HepG2 (cell line): ENCODE measurements around the gene KCNMA1. TPM values are rescaled to one million over a fixed set of nuclear protein-coding genes. Genes with fewer than 3 reads are reported as not detected.

Source experiments
- ATAC-seq: fragments of 200-7000 bp; cut with Tn5 transposase; 3 replicates; pipeline ENCODE4 v1.9.1; 2020; ENCODE audit warnings: mild to moderate bottlenecking, moderate library complexity
- BruUV-seq: library from RNA; stranded (reverse); fragments of 400-500 nt; replicated peaks from 2 replicates; lab custom pipeline; 2021; lab: Mats Ljungman, UMichigan
- CTCF ChIA-PET: fragments of 300-600 bp; formaldehyde crosslinking; extraction: SDS; loops from one replicate; lab custom pipeline; 2021; ENCODE audit warnings: low total read pairs, inconsistent platforms, low intra/inter-chr PET ratio; lab: Yijun Ruan, JAX
- POLR2A ChIA-PET: fragments of 350-600 bp; sonication (Branson Sonifier 250); formaldehyde crosslinking; loops from one replicate; lab custom pipeline; 2020; ENCODE audit warnings: antibody characterized with exemption, inconsistent platforms; lab: Yijun Ruan, JAX
- DNase-seq: peaks from one replicate; pipeline ENCODE4 v3.0.0-alpha.2; 2015; ENCODE audit warnings: low spot score
- FAIRE-seq: peaks from 3 replicates; lab custom pipeline; 2011; peaks lifted over from hg19 to GRCh38; lab: Jason Lieb, UNC
- H2AFZ ChIP-seq: one replicate; pipeline ENCODE4 v1.6.1; 2011; ENCODE audit warnings: low read length, inconsistent platforms
- H3K27ac ChIP-seq: fragments of 300-600 bp; 3 replicates; pipeline ENCODE4 v1.8.0; 2011; ENCODE audit warnings: mixed run types, mild to moderate bottlenecking, mixed read lengths, low read length, inconsistent platforms; ENCODE audit not compliant: insufficient read depth; ENCODE audit errors: extremely low read length
- H3K27me3 ChIP-seq, 2 experiments: fragments of 200-600 bp in 1 of 2; 2 replicates in 1 of 2; 3 replicates in 1 of 2; pipeline versions ENCODE4 v1.6.0 to v1.8.0; 2011; ENCODE audit warnings: low read length in 2 of 2, mild to moderate bottlenecking in 2 of 2, moderate library complexity in 2 of 2, inconsistent platforms in 1 of 2; ENCODE audit not compliant: insufficient read depth in 2 of 2, control insufficient read depth in 1 of 2
- H3K36me3 ChIP-seq, 2 experiments: fragments of 200-600 bp in 1 of 2; replicated peaks in 1 of 2; 2 replicates in 1 of 2; 3 replicates in 1 of 2; pipeline versions ENCODE4 v1.5.1 to v1.8.0; 2011; ENCODE audit warnings: low read length in 2 of 2, inconsistent platforms in 1 of 2; ENCODE audit not compliant: insufficient read depth in 2 of 2, control insufficient read depth in 1 of 2
- H3K4me1 ChIP-seq: 2 replicates; pipeline ENCODE4 v1.5.1; 2012; ENCODE audit warnings: low read length, inconsistent platforms; ENCODE audit not compliant: insufficient read depth
- H3K4me2 ChIP-seq: 2 replicates; pipeline ENCODE4 v1.6.0; 2011; ENCODE audit warnings: low read depth, low read length, inconsistent platforms
- H3K4me3 ChIP-seq, 3 experiments: fragments of 200-600 bp in 1 of 3; sonication (generic), shearing (Covaris generic) in 1 of 3; replicated peaks in 1 of 3; 2 replicates each; pipeline ENCODE4 v1.5.1; 2011 to 2016; ENCODE audit warnings: low read length in 3 of 3, inconsistent platforms in 2 of 3, low read depth in 2 of 3, mild to moderate bottlenecking in 2 of 3, control low read depth in 1 of 3, mixed read lengths in 1 of 3; ENCODE audit not compliant: insufficient read depth in 1 of 3
- H3K79me2 ChIP-seq: one replicate; pipeline ENCODE4 v1.6.1; 2011; ENCODE audit warnings: low read length, inconsistent platforms; ENCODE audit not compliant: insufficient read depth
- H3K9ac ChIP-seq: 2 replicates; pipeline ENCODE4 v1.6.0; 2011; ENCODE audit warnings: mild to moderate bottlenecking, low read depth, low read length, inconsistent platforms; ENCODE audit not compliant: insufficient read depth
- H3K9me3 ChIP-seq: 2 replicates; pipeline ENCODE4 v1.5.1; 2012; ENCODE audit warnings: mild to moderate bottlenecking, low read length
- H4K20me1 ChIP-seq: 2 replicates; pipeline ENCODE4 v1.6.0; 2011; ENCODE audit warnings: inconsistent platforms, mild to moderate bottlenecking, low read length, moderate library complexity; ENCODE audit not compliant: insufficient read depth
- ESRRA ChIP-seq: sonication (generic); formaldehyde crosslinking; IDR thresholded peaks from 2 replicates; pipeline ENCODE4 v1.5.1; 2020; ENCODE audit warnings: mild to moderate bottlenecking, low read depth, missing genetic modification reagents
- FOXM1 ChIP-seq: sonication (generic); formaldehyde crosslinking; IDR thresholded peaks from 2 replicates; pipeline ENCODE4 v1.5.0; 2020; ENCODE audit warnings: missing genetic modification reagents
- MIER2 ChIP-seq: IDR thresholded peaks from 2 replicates; pipeline ENCODE4 v1.6.1; 2016; ENCODE audit warnings: missing biosample characterization, missing genetic modification reagents
- YEATS2 ChIP-seq: sonication (generic); formaldehyde crosslinking; IDR thresholded peaks from 2 replicates; pipeline ENCODE4 v1.4.0; 2020; ENCODE audit warnings: missing genetic modification reagents, borderline replicate concordance
- ZNF615 ChIP-seq: sonication (generic); formaldehyde crosslinking; IDR thresholded peaks from 2 replicates; pipeline ENCODE4 v1.5.0; 2020; ENCODE audit warnings: mild to moderate bottlenecking, missing genetic modification reagents, borderline replicate concordance
- WGBS: methylation state at CpG from one replicate; pipeline ENCODE4 v1.1.6; 2017; ENCODE audit warnings: low lambda C conversion rate; 5-methylcytosine and 5-hydroxymethylcytosine counted together
- in situ Hi-C: cut with HindIII; loops from 2 replicates; pipeline ENCODE4 v1.10.0; 2017; ENCODE audit warnings: low pct_unique_long_range_greater_than_20kb; ENCODE audit not compliant: extremely low pct_ligation_motif_present
- intact Hi-C: fragments of 100-400 bp; cut with micrococcal nuclease; formaldehyde crosslinking; loops from one replicate; pipeline ENCODE4 v1.10.0; 2022; ENCODE audit not compliant: unreplicated experiment
- polyA plus RNA-seq, 8 experiments: library from polyadenylated mRNA; depleted of rRNA in 3 of 8; stranded (reverse) in 7 of 8; unstranded in 1 of 8; fragments of >200 nt; fragmentation: Illumina TruSeq in 4 of 8; extraction: Trizol in 4 of 8; gene quantifications; 2 replicates each; pipeline versions ENCODE4 v1.2.1 to v1.2.3, GENCODE V29; 2011 to 2016; ENCODE audit warnings: low read depth in 4 of 8, missing spikeins in 1 of 8, mixed read lengths in 1 of 8; ENCODE audit not compliant: insufficient read depth in 1 of 8
- total RNA-seq, 5 experiments: library from RNA; depleted of rRNA; stranded (reverse); fragments of >200 nt; fragmentation: Illumina TruSeq; extraction: Trizol; gene quantifications; 2 replicates each; pipeline ENCODE4 v1.2.3, GENCODE V29; 2016; ENCODE audit warnings: low read depth in 1 of 5

Gene KCNMA1
- total and polyA plus RNA-seq, 2 of the 13 experiments (the other 11 are each of a cell fraction or from before 2014, with no cell fraction given), result 0.02 TPM; not detected in 1

- TF ChIP-seq MIER2 (CRISPR knock-in tag), result no peak
- no peak for TF ChIP-seq ZNF615
- no peak for TF ChIP-seq FOXM1 (CRISPR knock-in tag)
- no peak for TF ChIP-seq YEATS2 (CRISPR knock-in tag)
- intact Hi-C loops (no loop called here), in situ Hi-C loops (no loop called here)
- ATAC-seq, result no peak
- Histone ChIP-seq H3K9me3 (no peaks in the 10 kb centered on the region), H3K27me3 (peaks cover 0 to 4% of the 10 kb centered on the region in 2 experiments; a peak in 1 of 5 replicates), H3K4me2 (no peak overlapping the region), H4K20me1 (no peaks in the 10 kb centered on the region), H2AFZ (no peak overlapping the region), H3K36me3 (no peaks in the 10 kb centered on the region), H3K79me2 (no peaks in the 10 kb centered on the region), H3K4me3 (no peak overlapping the region), H3K4me1 (no peaks in the 10 kb centered on the region), H3K9ac (no peak overlapping the region), H3K27ac (no peak overlapping the region)
- ChIA-PET CTCF (no interaction called here), POLR2A (no interaction called here)
- FAIRE-seq, result no peak
- WGBS, result 70% methylated on average over 9 of the region's 9 CpGs
- no peak for DNase-seq
- BruUV-seq, result no TSS peak
These were observed 610.0 kb downstream of the KCNMA1 start for GRCh38 chr10:77027576-77027975.

- TF ChIP-seq ESRRA (CRISPR knock-in tag), result no peak
- intact Hi-C loops, result no loop called here
- ChIA-PET CTCF (no interaction called here), POLR2A (no interaction called here)
- WGBS, result 60% methylated on average over 2 of the region's 2 CpGs
- Histone ChIP-seq H3K9ac (no peak overlapping the region), H3K79me2 (no peaks in the 10 kb centered on the region), H3K27me3 (peaks cover 0 to 4% of the 10 kb centered on the region in 2 experiments; a peak in 1 of 5 replicates), H3K9me3 (no peaks in the 10 kb centered on the region), H3K4me2 (no peak overlapping the region), H3K36me3 (no peaks in the 10 kb centered on the region), H2AFZ (no peak overlapping the region), H3K4me3 (no peak overlapping the region), H3K4me1 (no peaks in the 10 kb centered on the region), H4K20me1 (no peaks in the 10 kb centered on the region), H3K27ac (no peak overlapping the region)
- no peak for ATAC-seq
- no peak for DNase-seq
- no peak for FAIRE-seq
- in situ Hi-C loops, result no loop called here
- BruUV-seq, result no TSS peak
These were observed 610.5 kb downstream of the KCNMA1 start for GRCh38 chr10:77027141-77027540.
